HEK293 (cell line): ENCODE data around the gene DSCAML1.

Source experiments
- CTCF ChIA-PET: fragments of 350-600 bp; formaldehyde crosslinking; extraction: SDS; loops from one replicate; lab custom pipeline; 2021; ENCODE audit warnings: antibody characterized with exemption; lab: Yijun Ruan, JAX
- POLR2A ChIA-PET: fragments of 300-600 bp; formaldehyde crosslinking; extraction: SDS; loops from one replicate; lab custom pipeline; 2020; ENCODE audit warnings: antibody characterized with exemption, inconsistent platforms; lab: Yijun Ruan, JAX
- H3K27ac ChIP-seq: fragments of 200-500 bp; sonication (Bioruptor generic); 2 replicates; pipeline ENCODE4 v1.5.1; 2014; ENCODE audit warnings: low read depth, low read length, control low read depth, inconsistent platforms; ENCODE audit errors: extremely low read depth
- H3K36me3 ChIP-seq, 2 experiments: fragments of 200-500 bp in 1 of 2; sonication (Bioruptor generic) in 1 of 2; 1 replicate in 1 of 2; 2 replicates in 1 of 2; pipeline ENCODE4 v1.5.1; 2014 to 2017; ENCODE audit warnings: inconsistent platforms in 2 of 2, low read length in 2 of 2; ENCODE audit not compliant: control insufficient read depth in 2 of 2, insufficient read depth in 1 of 2
- H3K4me1 ChIP-seq: fragments of 200-500 bp; sonication (Bioruptor generic); 2 replicates; pipeline ENCODE4 v1.5.1; 2014; ENCODE audit warnings: mild to moderate bottlenecking, low read length, inconsistent platforms; ENCODE audit not compliant: control insufficient read depth, insufficient read depth
- H3K4me3 ChIP-seq: 2 replicates; pipeline ENCODE4 v1.5.1; 2011; ENCODE audit warnings: low read depth, mild to moderate bottlenecking, control low read depth, low read length, moderate library complexity
- H3K9me3 ChIP-seq: fragments of 200-500 bp; sonication (Bioruptor generic); 2 replicates; pipeline ENCODE4 v1.5.1; 2014; ENCODE audit warnings: low read depth, low read length, inconsistent platforms; ENCODE audit not compliant: control insufficient read depth, insufficient read depth
- BCL11A ChIP-seq: fragments of 450-650 bp; formaldehyde crosslinking; IDR thresholded peaks from 2 replicates; pipeline ENCODE4 v1.5.1; 2016; ENCODE audit warnings: low read depth, missing biosample characterization, missing genetic modification characterization
- BCL6B ChIP-seq: fragments of 450-650 bp; formaldehyde crosslinking; IDR thresholded peaks from 2 replicates; pipeline ENCODE4 v1.5.1; 2017; ENCODE audit warnings: missing biosample characterization, missing genetic modification characterization
- GLIS1 ChIP-seq: fragments of 450-650 bp; formaldehyde crosslinking; IDR thresholded peaks from 2 replicates; pipeline ENCODE4 v1.5.1; 2016; ENCODE audit warnings: missing biosample characterization, missing genetic modification characterization
- KLF9 ChIP-seq: fragments of 450-650 bp; formaldehyde crosslinking; IDR thresholded peaks from 2 replicates; pipeline ENCODE4 v1.5.1; 2016; ENCODE audit warnings: missing biosample characterization, missing genetic modification characterization, low read depth
- PRDM1 ChIP-seq: fragments of 450-650 bp; formaldehyde crosslinking; IDR thresholded peaks from 2 replicates; pipeline ENCODE4; 2016; ENCODE audit warnings: missing biosample characterization, missing genetic modification characterization
- PRDM10 ChIP-seq: fragments of 450-650 bp; formaldehyde crosslinking; IDR thresholded peaks from 2 replicates; pipeline ENCODE4 v1.5.1; 2016; ENCODE audit warnings: missing biosample characterization, missing genetic modification characterization
- RBAK ChIP-seq: fragments of 450-650 bp; formaldehyde crosslinking; IDR thresholded peaks from 2 replicates; pipeline ENCODE4 v1.5.1; 2016; ENCODE audit warnings: missing biosample characterization, missing genetic modification characterization
- SCRT2 ChIP-seq: fragments of 450-650 bp; formaldehyde crosslinking; IDR thresholded peaks from 2 replicates; pipeline ENCODE4 v1.5.1; 2016; ENCODE audit warnings: missing biosample characterization, missing genetic modification characterization
- TCF7L2 ChIP-seq: IDR thresholded peaks from 2 replicates; pipeline ENCODE4 v1.6.1; 2011; ENCODE audit warnings: low read depth, mild to moderate bottlenecking, inconsistent platforms, low read length, moderate library complexity, borderline replicate concordance
- ZNF121 ChIP-seq: fragments of 450-650 bp; formaldehyde crosslinking; IDR thresholded peaks from 2 replicates; pipeline ENCODE4 v1.5.1; 2016; ENCODE audit warnings: missing biosample characterization, missing genetic modification characterization
- ZNF146 ChIP-seq: fragments of 450-650 bp; formaldehyde crosslinking; IDR thresholded peaks from 2 replicates; pipeline ENCODE4 v1.5.1; 2016; ENCODE audit warnings: missing biosample characterization, missing genetic modification characterization
- ZNF16 ChIP-seq: fragments of 450-650 bp; formaldehyde crosslinking; IDR thresholded peaks from 2 replicates; pipeline ENCODE4 v1.5.1; 2016; ENCODE audit warnings: low read depth, missing biosample characterization, missing genetic modification characterization
- ZNF175 ChIP-seq: fragments of 450-650 bp; formaldehyde crosslinking; IDR thresholded peaks from 2 replicates; pipeline ENCODE4 v1.5.1; 2016; ENCODE audit warnings: missing biosample characterization, missing genetic modification characterization
- ZNF202 ChIP-seq: fragments of 450-650 bp; formaldehyde crosslinking; IDR thresholded peaks from 2 replicates; pipeline ENCODE4 v1.5.1; 2016; ENCODE audit warnings: missing biosample characterization, missing genetic modification characterization, borderline replicate concordance
- ZNF211 ChIP-seq: fragments of 450-650 bp; formaldehyde crosslinking; IDR thresholded peaks from 2 replicates; pipeline ENCODE4 v1.5.1; 2016; ENCODE audit warnings: low read depth, missing biosample characterization, missing genetic modification characterization
- ZNF274 ChIP-seq, 2 experiments: fragments of 200-500 bp in 1 of 2; fragments of 450-650 bp in 1 of 2; sonication (Bioruptor generic) in 1 of 2; formaldehyde crosslinking in 1 of 2; IDR thresholded peaks; 2 replicates each; pipeline versions ENCODE4 v1.5.1 to v1.6.1; 2014 to 2016; ENCODE audit warnings: borderline replicate concordance in 1 of 2, inconsistent platforms in 1 of 2, low read length in 1 of 2, missing biosample characterization in 1 of 2, missing genetic modification characterization in 1 of 2
- ZNF394 ChIP-seq: fragments of 450-650 bp; formaldehyde crosslinking; IDR thresholded peaks from 2 replicates; pipeline ENCODE4 v1.5.1; 2016; ENCODE audit warnings: missing biosample characterization, missing genetic modification characterization, mild to moderate bottlenecking, moderate library complexity, borderline replicate concordance
- ZNF433 ChIP-seq: fragments of 450-650 bp; formaldehyde crosslinking; IDR thresholded peaks from 2 replicates; pipeline ENCODE4 v1.5.1; 2016; ENCODE audit warnings: missing biosample characterization, missing genetic modification characterization, low read depth
- ZNF555 ChIP-seq: fragments of 450-650 bp; formaldehyde crosslinking; conservative IDR thresholded peaks from 2 replicates; pipeline ENCODE4 v1.5.1; 2017; ENCODE audit warnings: missing biosample characterization, mild to moderate bottlenecking, missing genetic modification characterization, inconsistent platforms
- ZNF560 ChIP-seq: fragments of 450-650 bp; formaldehyde crosslinking; IDR thresholded peaks from 2 replicates; pipeline ENCODE4 v1.5.1; 2017; ENCODE audit warnings: missing biosample characterization, missing genetic modification characterization, borderline replicate concordance
- ZNF600 ChIP-seq: fragments of 450-650 bp; formaldehyde crosslinking; IDR thresholded peaks from 2 replicates; pipeline ENCODE4 v1.5.1; 2016; ENCODE audit warnings: missing biosample characterization, missing genetic modification characterization
- ZNF658 ChIP-seq: fragments of 450-650 bp; formaldehyde crosslinking; IDR thresholded peaks from 2 replicates; pipeline ENCODE4; 2016; ENCODE audit warnings: missing biosample characterization, missing genetic modification characterization
- ZNF692 ChIP-seq: fragments of 450-650 bp; formaldehyde crosslinking; IDR thresholded peaks from 2 replicates; pipeline ENCODE4 v1.5.1; 2016; ENCODE audit warnings: missing biosample characterization, missing genetic modification characterization
- ZNF76 ChIP-seq: fragments of 450-650 bp; formaldehyde crosslinking; IDR thresholded peaks from 2 replicates; pipeline ENCODE4; 2016; ENCODE audit warnings: low read depth, missing biosample characterization, missing genetic modification characterization, borderline replicate concordance
- ZNF776 ChIP-seq: fragments of 450-650 bp; formaldehyde crosslinking; IDR thresholded peaks from 2 replicates; pipeline ENCODE4 v1.5.0; 2017; ENCODE audit warnings: missing biosample characterization, missing genetic modification characterization, borderline replicate concordance
- ZNF792 ChIP-seq: fragments of 450-650 bp; formaldehyde crosslinking; IDR thresholded peaks from 2 replicates; pipeline ENCODE4 v1.5.1; 2016; ENCODE audit warnings: missing biosample characterization, missing genetic modification characterization
- ZNF830 ChIP-seq: fragments of 450-650 bp; IDR thresholded peaks from 2 replicates; pipeline ENCODE4 v1.5.0; 2018; ENCODE audit warnings: missing biosample characterization, missing genetic modification characterization, low read depth, mild to moderate bottlenecking, moderate library complexity
- ZSCAN16 ChIP-seq: fragments of 450-650 bp; formaldehyde crosslinking; IDR thresholded peaks from 2 replicates; pipeline ENCODE4 v1.5.1; 2016; ENCODE audit warnings: missing biosample characterization, missing genetic modification characterization
- ZSCAN23 ChIP-seq: fragments of 450-650 bp; formaldehyde crosslinking; IDR thresholded peaks from 2 replicates; pipeline ENCODE4 v1.5.1; 2016; ENCODE audit warnings: missing biosample characterization, missing genetic modification characterization

Gene DSCAML1

GRCh38 chr11:117437041-117437790 lies 359.8 kb downstream of the DSCAML1 start:
- H3K36me3 ChIP-seq = no peaks in the 10 kb centered on the region
- POLR2A ChIA-PET = no interaction called here
- H3K4me3 ChIP-seq = no peak overlapping the region
- H3K4me1 ChIP-seq = no peaks in the 10 kb centered on the region
- H3K27ac ChIP-seq = no peak overlapping the region
- TF ChIP-seq ZNF274 (IDR thresholded peaks at IDR 0.05; ENCODE audit: low read length) = no peak
- TF ChIP-seq ZNF274 (tag by site-specific recombination; IDR thresholded peaks at IDR 0.05; ENCODE audit: borderline replicate concordance) = no peak
- no peak for TF ChIP-seq BCL11A
- TF ChIP-seq SCRT2 = no peak
- TF ChIP-seq ZNF202 = no peak
- no peak for TF ChIP-seq TCF7L2
- TF ChIP-seq ZNF433 (tag by site-specific recombination) = no peak
- no peak for TF ChIP-seq PRDM1 (tag by site-specific recombination)
- no peak for TF ChIP-seq ZNF830 (tag by site-specific recombination)
- TF ChIP-seq ZNF121 (tag by site-specific recombination) = no peak
- TF ChIP-seq GLIS1 (tag by site-specific recombination) = no peak
- TF ChIP-seq BCL6B = no peak
- TF ChIP-seq PRDM10 (tag by site-specific recombination) = no peak
- no peak for TF ChIP-seq ZNF776 (tag by site-specific recombination)
- no peak for TF ChIP-seq ZNF560 (tag by site-specific recombination)
- no peak for TF ChIP-seq ZNF394 (tag by site-specific recombination)
- no peak for TF ChIP-seq ZNF146 (tag by site-specific recombination)
- TF ChIP-seq ZNF211 (tag by site-specific recombination) = no peak
- TF ChIP-seq ZNF792 (tag by site-specific recombination) = no peak
- TF ChIP-seq ZNF76 (tag by site-specific recombination) = no peak
- no peaks in the 10 kb centered on the region for H3K9me3 ChIP-seq
- CTCF ChIA-PET = interaction anchor here (0.5 to 1.9 kb wide), 2 partner anchors 11 to 529 kb away, joined by 6 to 9 read pairs; no protein-coding TSS in a partner anchor

- POLR2A ChIA-PET = no interaction called here
- no peaks in the 10 kb centered on the region for H3K9me3 ChIP-seq
- H3K36me3 ChIP-seq = no peaks in the 10 kb centered on the region
- H3K27ac ChIP-seq = no peak overlapping the region
- H3K4me1 ChIP-seq = no peaks in the 10 kb centered on the region
- no peak overlapping the region for H3K4me3 ChIP-seq
- CTCF ChIA-PET = no interaction called here
- TF ChIP-seq ZNF692 = no peak
- TF ChIP-seq ZNF600 = no peak
- TF ChIP-seq ZNF555 (tag by site-specific recombination) = no peak
- TF ChIP-seq ZSCAN16 (tag by site-specific recombination) = no peak
- TF ChIP-seq ZSCAN23 (tag by site-specific recombination) = no peak
- no peak for TF ChIP-seq ZNF175
- no peak for TF ChIP-seq RBAK (tag by site-specific recombination)
- TF ChIP-seq ZNF16 = no peak
- no peak for TF ChIP-seq KLF9
- no peak for TF ChIP-seq ZNF658 (tag by site-specific recombination)
Observed at GRCh38 chr11:117435326-117435725, 361.7 kb downstream of the DSCAML1 start.
